ENCODE results near the gene SHOX.
"Not testable (repeated sequence)": the region's sequence is repeated elsewhere in the genome, so short reads cannot be mapped to it uniquely, and the experiment has no call there.

Gene SHOX

GRCh38 chrX:623599-624315 lies 6.8 kb upstream of the SHOX start:
- DNase-seq (ENCODE audit: low read depth), result no peak
- TF ChIP-seq CTCF (conservative IDR thresholded peaks at IDR 0.05; ENCODE audit: control insufficient read depth, insufficient read depth, low read depth, low read length), result no peak
- no peak overlapping the region for H3K4me3 ChIP-seq (ENCODE audit: control insufficient read depth, low read depth, low read length)

- TF ChIP-seq CTCF (conservative IDR thresholded peaks at IDR 0.05; ENCODE audit: control insufficient read depth, insufficient read depth, low read depth, low read length), result no peak
- H3K4me3 ChIP-seq (ENCODE audit: control insufficient read depth, low read depth, low read length), result no peak overlapping the region
- DNase-seq (ENCODE audit: low read depth), result no peak
Measured at GRCh38 chrX:625137-625691, 5.4 kb upstream of the SHOX start.

GRCh38 chrX:626047-626446 lies 4.5 kb upstream of the SHOX start:
- H3K4me3 ChIP-seq (ENCODE audit: control insufficient read depth, low read depth, low read length); DNase-seq (ENCODE audit: low read depth): not testable (repeated sequence)

- H3K4me3 ChIP-seq (ENCODE audit: control insufficient read depth, low read depth, low read length), result no peak overlapping the region
- DNase-seq (ENCODE audit: low read depth), result no peak
- no peak for TF ChIP-seq CTCF (conservative IDR thresholded peaks at IDR 0.05; ENCODE audit: control insufficient read depth, insufficient read depth, low read depth, low read length)
Measured at GRCh38 chrX:626745-627509, 3.7 kb upstream of the SHOX start.

- TF ChIP-seq CTCF (conservative IDR thresholded peaks at IDR 0.05; ENCODE audit: control insufficient read depth, insufficient read depth, low read depth, low read length), result no peak
- no peak overlapping the region for H3K4me3 ChIP-seq (ENCODE audit: control insufficient read depth, low read depth, low read length)
- DNase-seq (ENCODE audit: low read depth), result no peak
Measured at GRCh38 chrX:627510-627981, 3.0 kb upstream of the SHOX start.

GRCh38 chrX:627995-628394 lies 2.6 kb upstream of the SHOX start:
- no peak for TF ChIP-seq CTCF (conservative IDR thresholded peaks at IDR 0.05; ENCODE audit: control insufficient read depth, insufficient read depth, low read depth, low read length)

More at GRCh38 chrX:627995-628394, 2.6 kb upstream of the SHOX start:
- DNase-seq (ENCODE audit: low read depth), result no peak
- H3K4me3 ChIP-seq (ENCODE audit: control insufficient read depth, low read depth, low read length), result no peak overlapping the region
